Brain pericyte (primary cell): ENCODE data around the gene NPLOC4.
A peak's percentile ranks its signal among the peaks of the same experiment; 100 is the strongest.

Experiments
- DNase-seq: peaks from one replicate; pipeline ENCODE4 v3.0.0-alpha.2; 2012; ENCODE audit warnings: low read depth, low spot score

Gene NPLOC4

DNA sequence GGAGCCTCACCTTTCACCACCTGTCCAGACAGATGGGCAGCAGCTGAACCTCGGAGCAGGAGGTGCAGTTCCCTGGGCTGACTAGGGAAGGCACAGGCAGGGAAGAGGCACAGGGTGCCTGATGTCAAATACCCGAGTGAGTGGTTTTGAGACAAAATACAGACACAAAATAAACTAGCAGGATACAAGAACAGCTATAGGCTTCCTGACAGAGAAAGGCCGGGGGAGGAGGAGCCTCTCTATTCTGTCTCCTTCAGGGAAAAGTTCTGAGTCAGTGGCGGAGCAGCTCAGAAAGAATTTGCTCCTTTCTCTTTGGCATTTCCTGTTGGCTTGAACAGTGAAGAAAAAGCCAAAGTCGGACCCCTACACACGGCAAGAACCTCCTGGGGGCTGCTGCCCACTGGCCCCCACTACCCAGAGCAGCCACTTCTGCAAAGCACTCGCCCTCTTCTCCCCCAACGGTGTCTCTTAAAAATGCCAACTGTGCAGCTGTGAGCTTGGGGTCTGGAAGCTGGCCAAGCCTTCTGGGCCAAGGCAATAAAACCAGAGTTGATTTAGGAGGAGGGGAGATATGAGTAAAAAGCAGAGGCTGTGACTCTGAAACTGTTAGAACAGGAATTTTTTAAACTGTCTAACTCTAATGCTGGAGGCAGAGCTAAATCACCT is 70.3 kb downstream of the NPLOC4 start:
- DNase-seq: peak; percentile 90

DNA sequence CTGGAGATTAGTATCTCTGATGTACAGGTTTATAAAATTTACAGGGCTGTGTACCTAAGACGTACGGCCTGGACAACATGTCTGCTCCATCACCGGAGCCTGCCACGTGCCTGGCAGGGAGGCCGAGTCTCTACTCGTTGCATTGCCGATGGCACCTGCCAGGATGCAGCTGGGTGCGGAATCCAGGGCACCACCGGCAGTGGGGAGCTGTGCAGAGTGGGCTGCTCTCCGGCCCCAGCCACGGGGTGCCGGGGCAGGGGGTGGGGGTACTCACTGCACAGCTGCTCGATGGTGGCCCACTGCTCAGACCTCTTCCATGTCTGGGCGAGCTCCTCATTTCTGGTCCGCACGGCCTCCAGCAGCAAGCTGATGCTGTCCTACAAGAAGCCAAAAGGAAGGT is 71.7 kb downstream of the NPLOC4 start:
- DNase-seq: no peak

DNA sequence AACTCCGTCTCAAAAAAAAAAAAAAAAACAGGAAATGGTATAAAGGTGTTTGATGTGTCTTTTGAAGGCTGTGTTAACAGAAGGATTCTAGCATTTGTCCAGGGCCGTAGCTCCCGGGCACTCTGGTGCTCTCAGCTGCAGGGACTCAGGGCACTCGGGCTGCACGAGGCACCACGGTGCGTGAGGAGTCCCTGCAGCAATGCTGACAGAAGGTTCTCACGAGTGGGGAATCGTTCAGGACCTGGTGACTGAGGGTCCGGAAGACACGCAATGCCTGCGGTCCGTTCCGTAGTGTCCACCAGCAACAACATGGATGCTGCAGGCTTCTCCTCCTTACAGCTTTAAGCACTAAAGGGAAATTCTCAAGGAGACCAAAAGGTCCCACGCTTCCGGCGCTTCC is 72.1 kb downstream of the NPLOC4 start:
- no peak for DNase-seq

DNA sequence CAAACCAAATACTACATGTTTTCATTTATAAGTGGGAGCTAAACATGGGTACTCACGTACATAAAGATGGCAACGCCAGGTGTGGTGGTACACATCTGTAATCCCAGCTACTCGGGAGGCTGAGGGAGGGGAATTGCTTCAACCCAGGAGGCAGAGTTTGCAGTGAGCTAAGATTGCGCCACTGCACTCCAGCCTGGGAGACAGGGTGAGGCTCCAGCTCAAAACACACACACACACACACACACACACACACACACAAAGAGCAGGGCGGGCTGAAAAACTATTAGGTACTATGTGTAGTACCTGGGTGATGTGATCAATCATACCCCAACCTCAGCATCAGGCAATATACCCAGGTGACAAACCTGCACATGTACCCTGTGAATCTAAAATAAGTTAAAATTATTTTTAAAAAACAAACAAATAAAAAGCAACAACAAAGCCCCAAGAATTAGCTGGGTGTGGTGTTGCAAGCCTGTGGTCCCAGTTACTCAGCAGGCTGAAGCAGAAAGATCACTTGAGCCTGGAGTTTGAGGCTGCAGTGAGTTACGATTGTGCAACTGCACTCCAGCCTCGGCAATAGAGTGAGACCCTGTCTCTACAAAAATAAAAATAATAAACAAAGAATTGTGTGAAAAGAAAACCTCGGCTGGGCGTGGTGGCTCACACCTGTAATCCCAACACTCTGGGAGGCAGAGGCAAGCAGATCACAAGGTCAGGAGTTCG is 72.9 kb downstream of the NPLOC4 start:
- no peak for DNase-seq

DNA sequence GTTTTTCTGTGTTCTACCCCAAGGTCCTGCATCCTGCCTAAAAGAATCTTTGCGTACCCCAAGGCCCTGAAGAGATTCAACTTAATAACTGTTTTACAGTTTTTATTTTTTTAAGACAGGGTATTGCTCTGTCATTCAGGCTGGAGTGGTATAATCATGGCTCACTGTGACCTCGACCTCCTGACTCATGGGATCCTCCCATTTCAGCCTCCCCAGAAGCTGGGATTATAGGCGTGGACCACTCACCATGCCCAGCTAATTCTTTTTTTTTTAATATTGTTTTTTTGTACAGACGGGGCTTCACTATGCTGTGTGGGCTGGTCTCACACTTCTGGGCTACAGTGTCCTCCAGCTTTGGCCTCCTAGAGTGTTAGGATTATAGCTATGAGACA is 75.4 kb downstream of the NPLOC4 start:
- DNase-seq: no peak

DNA sequence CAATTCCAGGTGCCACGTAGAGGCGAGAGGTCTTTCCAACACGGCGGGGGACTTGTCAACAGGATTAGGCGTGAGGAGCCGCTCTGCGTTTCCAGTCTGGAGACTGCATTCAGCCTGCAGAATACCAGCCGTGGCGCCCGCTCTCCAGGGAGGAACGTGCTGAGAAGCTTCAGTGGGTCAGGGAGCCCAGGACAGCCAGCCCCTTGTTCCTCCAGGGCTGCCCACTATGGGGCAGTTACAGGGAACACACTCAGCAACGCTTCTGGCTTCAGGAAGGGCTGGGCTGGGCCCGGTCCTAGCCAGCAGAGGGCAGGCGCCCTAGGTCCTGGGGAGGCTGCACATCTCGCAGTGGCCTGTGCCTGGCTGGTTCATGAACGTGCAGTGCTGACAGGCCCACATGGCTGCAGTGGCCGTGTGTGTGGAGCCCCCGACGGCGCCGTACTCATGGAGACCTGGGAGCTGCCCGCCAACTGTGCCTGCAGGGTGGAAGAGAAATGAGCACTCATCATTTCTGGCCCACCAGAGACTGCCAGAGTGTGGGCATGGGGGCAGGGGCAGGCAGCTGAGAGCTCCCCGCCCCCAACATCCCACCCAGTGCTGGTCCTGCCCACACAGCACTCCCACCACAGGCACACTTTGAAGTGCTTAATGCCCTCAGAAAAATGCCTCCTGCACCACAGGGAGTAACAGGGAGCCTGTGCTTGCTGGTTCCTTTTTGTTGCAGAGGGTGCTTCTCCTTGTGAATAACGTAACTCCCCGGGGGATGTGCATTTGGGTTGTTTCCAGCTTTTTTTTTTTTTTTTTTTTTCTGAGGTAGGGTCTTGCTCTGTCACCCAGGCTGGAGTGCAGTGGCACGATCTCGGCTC is 77.7 kb downstream of the NPLOC4 start:
- no peak for DNase-seq

DNA sequence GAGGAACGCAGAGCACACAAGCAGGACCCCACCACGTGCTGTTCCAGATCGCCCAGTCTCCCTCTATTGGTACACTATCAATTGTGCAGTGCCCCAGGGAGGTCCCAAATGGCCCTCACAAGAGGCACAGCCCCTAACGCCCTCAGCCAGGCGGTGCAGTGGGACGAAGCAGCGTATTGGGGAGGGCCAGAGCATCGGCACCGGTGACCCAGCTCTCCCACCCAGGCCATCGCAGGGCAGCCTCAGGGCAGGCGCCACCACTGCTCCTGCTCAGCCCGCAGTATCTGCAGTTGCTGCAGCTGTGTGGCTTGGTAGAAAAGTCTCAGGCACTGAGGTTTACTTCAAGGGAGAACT is 78.8 kb downstream of the NPLOC4 start:
- DNase-seq: no peak

DNA sequence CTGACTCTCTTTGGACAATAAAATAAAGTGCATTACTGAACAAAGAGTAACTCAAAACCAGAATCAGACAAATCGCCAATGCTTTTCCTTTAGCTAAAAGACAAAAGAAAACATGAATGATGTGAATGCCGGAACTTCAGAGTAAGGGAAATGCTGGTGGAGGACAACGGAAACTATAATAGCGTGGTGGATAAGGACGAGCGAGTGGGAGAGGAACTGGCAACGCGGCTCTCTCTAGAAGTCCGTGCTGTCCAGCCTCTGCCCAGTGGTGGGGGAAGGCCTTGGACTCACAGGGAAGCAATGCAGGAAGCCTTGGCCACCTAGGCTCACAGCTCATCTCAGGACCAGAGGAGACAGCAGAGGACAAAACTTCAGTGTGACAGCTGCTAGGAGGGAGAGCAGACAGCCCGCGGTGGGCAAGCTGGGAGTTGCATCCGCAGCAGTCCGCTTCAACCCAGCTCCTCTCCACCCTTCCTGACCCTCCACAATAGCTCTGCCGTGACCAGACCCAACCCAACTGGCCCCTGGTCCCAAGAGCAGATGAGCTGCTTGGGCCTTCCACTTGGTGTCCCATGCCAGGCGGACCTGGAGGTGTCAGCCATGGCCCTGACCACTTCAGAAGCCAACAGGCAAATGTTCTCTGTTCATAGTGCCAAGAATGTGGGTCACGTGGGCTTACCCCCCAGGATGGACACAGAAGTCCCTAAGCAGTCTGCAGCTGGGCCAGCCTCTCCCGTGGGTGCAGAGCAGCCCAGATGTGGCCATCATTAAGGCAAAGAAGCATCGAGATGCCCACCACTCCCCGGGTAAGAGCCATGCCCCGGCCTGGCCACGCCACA is 79.4 kb downstream of the NPLOC4 start:
- no peak for DNase-seq

DNA sequence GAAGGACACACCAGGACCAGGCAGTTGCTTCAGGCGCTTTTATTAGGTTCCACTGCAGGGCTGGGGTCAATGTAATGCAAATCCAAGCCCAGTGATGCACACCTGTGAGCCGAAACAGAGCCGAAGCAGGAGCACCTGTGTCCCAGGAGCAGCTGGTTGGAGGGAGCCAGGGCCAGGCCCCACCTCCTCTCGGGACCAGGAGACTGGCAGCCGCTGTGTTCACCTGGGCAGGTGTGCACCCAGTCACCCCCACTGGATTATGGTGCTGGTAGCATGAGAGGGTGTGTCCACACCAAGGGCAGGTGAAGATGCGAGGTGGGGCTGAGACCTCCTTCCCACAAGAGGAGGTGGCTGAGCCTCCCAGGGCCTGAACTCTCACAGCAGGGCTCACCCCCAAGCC is 80.0 kb downstream of the NPLOC4 start:
- no peak for DNase-seq

DNA sequence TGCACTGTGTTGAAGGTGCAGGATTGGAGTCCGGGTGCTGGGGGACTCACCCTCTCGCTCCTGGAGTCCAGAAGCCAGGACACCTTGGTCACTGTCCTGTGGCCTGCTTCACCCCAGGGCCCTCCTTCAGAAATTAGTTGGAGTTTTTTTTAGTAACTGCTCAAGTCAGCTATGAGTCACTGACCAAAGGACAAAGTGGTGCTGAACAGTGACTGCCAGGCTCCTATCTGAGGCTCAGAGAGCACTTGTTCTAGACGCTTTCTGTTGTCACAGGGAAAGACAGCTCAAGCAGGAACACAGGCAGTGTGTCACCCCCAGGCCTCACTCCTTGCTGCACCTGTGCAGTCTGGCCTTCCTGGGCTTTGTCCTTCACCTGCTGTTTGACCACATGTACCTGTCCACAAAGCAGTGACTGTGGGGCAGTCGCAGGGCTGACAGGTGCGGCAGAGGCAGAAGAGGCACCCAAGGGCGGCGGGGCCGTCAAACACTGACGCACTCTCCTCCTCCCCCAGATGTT is 80.7 kb downstream of the NPLOC4 start:
- DNase-seq: no peak

DNA sequence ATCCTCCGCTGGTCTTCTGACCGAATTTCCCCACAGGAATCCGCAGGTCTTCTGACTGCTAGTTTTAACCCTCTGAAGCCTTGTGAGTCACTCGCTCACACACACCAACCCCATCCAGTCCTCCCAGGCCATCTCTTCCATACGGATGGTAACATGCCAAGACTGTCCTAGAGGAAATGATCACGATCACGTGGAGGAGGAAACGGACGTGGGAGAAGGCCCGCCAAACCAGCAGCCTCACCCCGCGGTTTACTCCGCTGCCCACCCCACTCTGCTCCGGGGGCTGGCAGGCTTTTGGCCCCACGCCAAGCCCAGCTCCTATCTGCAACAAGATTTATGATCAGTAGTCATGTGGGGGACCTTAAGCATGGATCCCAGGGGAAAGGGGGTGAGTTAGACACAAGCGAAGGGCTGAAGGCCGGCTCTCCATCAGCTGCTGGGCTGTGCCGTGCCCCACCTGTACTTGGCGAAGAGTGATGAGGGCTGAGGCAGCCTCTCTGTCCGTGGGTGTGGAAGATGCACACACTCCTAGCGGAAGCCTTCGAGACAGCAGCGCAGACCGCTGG is 83.2 kb downstream of the NPLOC4 start:
- peak; percentile 41 for DNase-seq

DNA sequence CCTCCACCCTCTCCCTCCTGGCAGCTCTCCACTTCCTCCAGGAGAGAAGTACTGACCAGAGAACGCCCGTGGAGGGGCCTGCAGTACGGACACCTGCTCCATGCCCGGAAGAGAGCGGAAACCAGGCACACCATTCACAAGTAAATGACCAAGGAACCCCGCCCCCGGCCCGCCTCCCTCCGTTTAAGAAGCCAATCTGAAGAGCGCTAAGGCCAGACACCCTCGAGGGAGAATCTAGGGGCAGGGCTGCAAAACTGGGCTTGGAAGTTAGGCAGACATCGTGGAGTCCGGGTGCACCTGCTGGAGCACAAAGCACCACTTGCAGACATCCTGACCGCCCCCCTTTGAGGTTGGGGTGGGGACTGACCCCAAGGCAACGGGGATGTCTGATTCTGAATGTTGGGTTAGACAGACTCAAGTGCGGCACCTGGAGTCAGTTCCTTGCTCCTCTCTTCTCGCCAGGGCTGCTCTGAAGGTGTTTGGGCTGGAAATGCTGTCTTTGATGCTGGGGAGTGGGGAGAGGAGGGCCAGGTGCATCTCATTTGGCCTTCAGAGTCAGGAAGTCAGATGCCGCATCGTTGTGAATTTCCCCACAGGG is 83.8 kb downstream of the NPLOC4 start:
- DNase-seq: no peak

DNA sequence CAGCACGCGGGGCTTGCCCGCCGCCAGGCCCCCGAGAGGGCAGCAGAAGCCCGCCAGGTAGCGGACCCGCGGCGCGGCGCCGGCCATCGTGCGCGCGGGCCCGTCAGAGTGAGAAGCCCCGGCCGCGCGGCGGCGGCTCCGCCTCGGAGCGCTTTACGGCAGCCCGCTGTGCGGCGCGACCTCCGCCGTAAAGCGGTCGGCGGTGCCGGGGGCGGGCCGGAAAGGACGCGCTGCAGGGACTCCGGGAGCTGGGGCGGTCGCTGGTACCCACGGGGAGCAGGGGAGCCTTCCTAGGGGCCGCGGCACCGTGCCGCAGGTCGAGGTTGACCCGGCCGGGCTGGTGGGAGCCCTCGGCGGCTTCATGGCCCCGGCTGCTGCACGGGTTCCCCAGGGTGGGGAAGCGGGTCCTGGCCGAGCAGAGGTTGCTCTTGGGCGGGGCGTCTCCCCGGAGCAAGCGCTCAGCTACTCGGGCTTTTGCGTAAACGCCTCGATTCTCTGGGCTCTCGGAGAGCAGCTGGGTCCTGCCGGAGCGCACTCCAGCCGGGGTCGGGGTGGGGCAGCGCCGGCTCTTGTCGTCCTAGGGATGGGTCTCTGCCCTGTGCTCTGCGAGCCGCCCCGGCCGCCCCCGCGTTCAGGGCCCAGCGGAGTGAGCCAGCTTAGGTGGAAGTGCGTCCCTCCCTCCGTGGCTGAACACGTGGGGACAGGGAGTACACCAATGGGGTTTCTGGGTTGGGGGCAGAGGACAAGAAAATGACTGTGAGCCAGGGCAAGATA is 84.5 kb downstream of the NPLOC4 start, which contains the start of gene FAAP100:
Gene FAAP100 (minus strand): TSS at position 110 of the 774 bp plus-strand sequence. CDS start 23 bp downstream, at position 87.
- no peak for DNase-seq

DNA sequence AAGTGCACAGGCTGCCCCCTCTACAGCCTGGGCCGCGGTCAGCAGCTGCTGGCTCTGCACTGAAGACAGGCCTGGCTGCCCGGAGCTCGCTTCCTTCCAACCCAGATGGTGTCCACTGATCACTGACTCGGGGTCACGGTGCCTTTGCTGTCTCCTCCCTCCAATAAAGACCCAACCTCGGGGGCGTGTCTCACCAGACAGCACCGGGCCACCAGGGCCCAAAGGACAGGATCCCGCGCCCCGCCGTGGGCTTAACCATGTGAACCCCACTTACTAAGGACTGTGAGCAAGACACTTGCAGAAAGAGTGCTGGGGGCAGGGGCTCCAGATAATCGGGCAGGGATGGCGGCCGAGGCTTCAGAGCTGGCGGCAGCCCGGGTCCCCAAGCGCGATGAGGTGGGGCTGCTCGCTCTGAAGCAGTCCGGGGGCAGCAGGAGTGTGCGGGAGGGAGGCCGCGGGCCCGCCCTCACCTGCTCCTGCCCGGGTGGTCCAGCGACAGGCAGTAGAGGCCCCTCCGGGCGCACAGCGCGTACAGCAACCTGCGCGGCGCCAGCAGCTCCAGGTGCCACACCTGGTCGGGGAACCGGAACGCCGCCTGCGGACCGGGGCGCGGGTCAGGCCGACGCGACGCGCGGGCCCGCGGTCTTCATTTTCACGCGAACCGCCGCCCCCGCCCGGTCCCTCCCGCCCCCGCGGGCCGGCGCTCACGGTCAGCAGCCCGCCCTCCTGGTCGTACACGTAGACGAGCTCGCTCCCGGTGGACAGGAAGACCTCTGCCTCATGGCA is 85.3 kb downstream of the NPLOC4 start:
- no peak for DNase-seq

DNA sequence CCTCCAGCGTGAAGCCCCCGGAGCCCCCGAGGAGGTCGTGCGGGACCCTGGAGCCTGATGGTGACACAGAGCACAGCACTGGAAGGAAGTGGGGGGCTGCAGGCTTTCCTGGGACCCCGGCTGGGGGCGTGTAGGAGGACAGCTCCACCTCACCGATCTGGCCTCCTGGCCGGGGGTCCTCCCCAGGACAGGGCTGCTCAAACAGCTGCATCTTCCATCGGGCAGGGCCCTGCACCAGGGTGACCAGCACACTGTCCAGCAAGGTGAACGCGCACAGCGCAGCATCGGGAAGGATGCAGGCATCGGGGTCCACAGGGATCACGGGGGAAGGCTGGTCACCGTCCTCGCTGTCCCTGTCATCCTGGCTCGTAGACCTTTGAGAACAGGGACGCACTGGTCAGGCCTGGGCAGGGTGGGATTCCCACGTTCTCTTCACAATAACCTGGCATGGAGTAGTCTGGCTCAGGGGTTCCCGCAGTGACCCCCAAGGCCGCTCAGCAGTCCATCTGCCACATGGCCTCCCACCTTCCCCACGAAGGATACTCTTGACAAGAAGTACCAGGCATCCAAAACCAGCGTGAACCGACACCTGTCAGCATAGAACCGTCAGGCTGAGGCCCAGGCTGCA is 86.0 kb downstream of the NPLOC4 start:
- DNase-seq: no peak

DNA sequence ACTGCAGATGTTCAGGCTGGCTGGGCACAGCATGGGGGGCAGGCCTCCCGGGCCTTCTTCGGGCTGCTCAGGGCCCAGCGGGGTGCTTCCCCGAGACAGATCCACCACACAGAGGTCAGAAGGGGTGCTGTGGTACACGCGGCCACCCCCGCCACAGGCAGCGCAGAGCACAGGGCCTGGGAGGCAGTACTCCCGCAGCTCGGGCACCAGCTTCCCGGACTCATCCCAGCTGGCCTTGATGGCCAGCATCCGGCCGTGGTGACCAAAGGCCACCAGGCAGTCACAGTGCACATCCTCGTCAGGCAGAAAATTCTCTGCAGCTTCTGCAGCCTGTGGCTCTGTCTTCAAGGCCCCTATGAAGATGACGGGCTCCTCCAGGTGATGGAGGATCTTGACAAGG is 86.6 kb downstream of the NPLOC4 start:
- DNase-seq: no peak

DNA sequence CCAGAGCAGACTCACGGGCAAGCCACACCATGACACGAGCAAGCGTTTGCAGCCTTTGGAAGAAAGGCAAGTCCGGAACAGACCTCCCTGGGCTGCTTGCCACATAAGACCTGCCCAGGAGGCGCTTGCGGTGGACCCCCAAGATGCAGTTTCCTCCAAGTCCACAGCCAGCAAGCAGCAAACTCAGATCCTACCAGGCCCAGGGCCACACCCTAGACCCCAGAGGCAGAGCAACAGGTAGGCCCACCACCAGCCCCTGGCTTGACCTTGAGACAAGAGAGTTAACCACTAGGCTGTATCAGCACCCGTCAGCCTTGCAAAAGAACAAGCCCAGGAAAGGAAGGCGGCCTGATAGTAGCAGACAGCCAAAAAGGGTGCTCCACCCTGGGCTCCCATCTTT is 87.1 kb downstream of the NPLOC4 start:
- no peak for DNase-seq

DNA sequence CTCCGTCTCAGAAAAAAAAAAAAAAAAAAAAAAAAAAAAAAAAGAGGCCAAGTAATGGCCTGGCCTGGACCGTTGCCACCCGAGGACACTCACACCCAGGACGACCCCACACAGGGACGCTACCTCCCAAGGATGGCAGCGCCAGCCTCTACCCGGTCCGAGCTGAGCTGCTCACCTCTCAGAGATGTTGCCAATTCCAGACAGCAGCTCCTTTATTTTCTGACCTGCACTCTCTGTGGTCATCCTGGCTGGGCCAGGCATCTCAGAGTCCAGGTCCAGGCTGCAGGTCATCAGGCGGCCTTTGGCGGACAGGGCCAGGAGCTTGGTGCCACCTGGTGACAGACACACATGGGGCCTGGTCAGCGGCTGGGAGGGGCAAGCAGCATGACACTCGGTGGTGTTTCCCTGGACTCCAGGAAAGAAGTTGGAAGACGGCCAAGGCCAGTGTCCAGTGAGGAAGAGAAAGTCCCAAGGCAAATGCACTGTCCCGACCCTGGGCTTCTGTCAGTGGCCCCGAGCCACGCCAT is 87.8 kb downstream of the NPLOC4 start:
- DNase-seq: no peak
